AG09319 (cell line): Measurements from ENCODE around the gene SGO2.
"Not testable (repeated sequence)": the region's sequence is repeated elsewhere in the genome, so short reads cannot be mapped to it uniquely, and the experiment has no call there.

ENCODE experiments used
- DNase-seq: peaks from one replicate; pipeline ENCODE4 v3.0.0-alpha.2; 2010; ENCODE audit warnings: low read depth; ENCODE audit errors: extremely low read depth
- TF ChIP-seq, protein P1 (sequence below): IDR thresholded peaks from 2 replicates; pipeline ENCODE4 v1.5.1; 2011; ENCODE audit warnings: low read depth, mild to moderate bottlenecking, inconsistent platforms, low read length, moderate library complexity

Gene SGO2

DNA sequence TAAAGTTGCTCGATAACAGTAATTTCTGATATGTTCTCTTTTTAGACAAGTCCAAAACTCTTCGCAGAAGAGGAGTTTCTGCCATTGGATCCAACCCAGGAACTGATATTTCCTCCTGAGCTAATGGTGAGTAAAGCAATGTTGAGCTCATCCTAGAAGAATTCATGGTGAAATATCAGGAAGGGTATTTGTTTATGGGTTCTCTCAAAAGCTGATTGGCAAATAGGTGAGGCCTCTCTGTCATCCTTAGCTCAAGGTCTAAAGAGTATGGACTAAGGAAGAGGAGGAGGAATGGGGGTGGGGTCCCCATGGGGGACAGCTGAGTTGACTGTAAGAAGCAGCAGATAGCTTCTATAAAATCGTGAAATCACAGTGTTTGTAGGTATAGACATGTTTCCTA, 78.0 kb downstream of the SGO2 start:
- TF ChIP-seq, protein P1, sequence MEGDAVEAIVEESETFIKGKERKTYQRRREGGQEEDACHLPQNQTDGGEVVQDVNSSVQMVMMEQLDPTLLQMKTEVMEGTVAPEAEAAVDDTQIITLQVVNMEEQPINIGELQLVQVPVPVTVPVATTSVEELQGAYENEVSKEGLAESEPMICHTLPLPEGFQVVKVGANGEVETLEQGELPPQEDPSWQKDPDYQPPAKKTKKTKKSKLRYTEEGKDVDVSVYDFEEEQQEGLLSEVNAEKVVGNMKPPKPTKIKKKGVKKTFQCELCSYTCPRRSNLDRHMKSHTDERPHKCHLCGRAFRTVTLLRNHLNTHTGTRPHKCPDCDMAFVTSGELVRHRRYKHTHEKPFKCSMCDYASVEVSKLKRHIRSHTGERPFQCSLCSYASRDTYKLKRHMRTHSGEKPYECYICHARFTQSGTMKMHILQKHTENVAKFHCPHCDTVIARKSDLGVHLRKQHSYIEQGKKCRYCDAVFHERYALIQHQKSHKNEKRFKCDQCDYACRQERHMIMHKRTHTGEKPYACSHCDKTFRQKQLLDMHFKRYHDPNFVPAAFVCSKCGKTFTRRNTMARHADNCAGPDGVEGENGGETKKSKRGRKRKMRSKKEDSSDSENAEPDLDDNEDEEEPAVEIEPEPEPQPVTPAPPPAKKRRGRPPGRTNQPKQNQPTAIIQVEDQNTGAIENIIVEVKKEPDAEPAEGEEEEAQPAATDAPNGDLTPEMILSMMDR, result no peak
- DNase-seq, result no peak

DNA sequence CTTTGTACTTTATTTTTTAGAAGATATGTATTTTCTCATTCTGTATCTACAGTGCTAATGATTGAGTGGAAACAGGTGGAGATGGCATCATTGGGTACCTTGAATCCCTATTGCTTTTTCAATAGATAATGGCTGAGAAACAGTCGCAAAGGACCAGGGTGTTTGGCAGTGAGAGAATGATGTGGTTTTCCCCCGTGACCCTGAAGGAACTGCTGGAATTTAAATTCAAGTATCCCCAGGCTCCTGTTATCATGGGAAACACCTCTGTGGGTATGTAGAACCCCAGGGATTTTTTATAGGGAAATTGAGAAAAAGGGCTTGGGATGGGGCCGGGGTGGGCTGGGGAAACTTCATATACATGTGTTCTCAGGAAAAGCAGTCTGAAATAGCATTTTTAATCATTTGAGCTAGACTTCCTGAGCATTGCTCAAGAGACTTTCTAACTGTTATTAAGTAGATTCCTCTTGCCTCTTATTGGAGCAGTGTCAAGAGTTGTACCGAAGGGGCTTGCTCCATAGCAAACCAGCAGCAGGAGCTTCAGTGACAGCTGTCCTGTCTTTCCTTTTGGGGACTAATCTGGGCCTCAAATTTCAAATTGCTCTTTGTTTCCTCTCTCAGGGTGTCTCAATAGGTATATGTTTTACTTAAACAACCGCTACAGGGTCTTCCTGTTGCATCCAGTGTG, 78.7 kb downstream of the SGO2 start:
- DNase-seq, result no peak
- TF ChIP-seq, protein P1, result no peak

DNA sequence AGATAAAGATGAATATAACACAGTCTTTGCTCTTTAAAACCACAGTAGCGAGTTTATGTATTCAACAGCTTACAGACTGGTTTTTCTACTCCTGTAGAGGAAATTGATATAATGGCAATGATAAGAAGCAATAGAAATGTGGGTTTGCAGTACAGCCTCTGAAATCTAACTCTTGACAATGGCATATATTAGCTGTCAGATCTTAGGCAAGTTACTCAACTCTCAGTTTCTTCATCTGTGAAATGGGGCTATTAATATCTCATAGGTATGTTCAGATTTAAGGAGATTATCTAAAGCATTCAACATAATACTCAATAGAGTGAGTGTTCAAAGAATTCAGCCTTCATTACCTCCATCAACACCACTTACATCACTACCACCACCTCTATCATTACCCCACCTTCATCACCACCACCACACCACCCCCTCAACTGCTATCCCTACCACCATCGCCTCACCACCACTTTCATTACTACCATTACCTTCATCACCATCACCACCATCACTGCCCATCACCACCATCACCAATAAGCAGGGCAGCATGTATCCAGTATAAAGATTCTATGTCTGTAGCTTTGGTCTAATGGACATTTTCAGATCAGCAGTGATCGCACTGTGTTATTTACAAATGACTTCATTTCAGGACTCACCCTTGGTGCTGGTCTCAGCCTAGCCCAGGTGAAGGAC, 82.5 kb downstream of the SGO2 start:
- TF ChIP-seq, protein P1, result no peak
- no peak for DNase-seq

DNA sequence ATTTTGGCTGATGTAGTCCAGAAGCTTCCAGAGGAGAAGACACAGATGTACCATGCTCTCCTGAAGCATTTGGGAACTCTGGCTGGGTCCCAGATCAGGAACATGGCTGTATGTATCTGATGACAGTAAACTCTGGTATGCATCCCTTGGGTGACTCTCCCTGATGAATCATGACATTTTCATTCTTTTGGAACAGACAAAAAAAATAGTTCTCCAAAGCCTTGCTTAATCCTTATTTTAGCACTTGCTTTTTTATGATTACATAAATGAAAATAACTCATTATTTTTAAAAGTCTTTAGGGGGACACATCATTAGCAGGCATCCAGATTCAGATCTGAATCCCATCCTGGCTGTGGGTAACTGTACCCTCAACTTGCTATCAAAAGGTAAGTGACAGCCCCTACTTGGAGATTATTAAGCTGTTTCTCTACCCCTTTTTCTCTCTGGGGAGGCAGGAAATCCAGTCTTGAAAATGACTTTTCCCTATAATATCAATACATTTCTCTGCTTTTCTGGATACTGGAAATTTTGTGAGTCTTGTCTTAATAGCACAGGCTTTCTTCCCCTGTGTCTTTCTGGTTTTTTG, 83.1 kb downstream of the SGO2 start:
- DNase-seq, result no peak
- TF ChIP-seq, protein P1, result no peak

DNA sequence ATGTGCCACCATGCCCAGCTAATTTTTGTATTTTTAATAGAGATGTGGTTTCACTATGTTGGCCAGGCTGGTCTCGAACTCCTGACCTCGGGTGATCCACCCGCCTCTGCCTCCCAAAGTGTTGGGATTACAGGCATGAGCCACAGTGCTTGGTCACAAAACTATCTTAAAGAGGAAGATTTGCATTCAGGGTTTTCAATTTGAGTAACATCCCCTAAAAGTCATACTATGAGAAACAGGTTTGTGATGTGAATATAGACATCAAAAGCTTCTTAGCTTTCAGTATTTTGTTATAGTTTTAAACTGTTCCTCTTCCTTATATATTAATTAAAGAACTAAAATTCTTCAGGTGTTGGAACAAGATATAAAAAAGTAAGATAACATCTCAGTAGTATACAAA, 84.2 kb downstream of the SGO2 start:
- not testable (repeated sequence) for DNase-seq

DNA sequence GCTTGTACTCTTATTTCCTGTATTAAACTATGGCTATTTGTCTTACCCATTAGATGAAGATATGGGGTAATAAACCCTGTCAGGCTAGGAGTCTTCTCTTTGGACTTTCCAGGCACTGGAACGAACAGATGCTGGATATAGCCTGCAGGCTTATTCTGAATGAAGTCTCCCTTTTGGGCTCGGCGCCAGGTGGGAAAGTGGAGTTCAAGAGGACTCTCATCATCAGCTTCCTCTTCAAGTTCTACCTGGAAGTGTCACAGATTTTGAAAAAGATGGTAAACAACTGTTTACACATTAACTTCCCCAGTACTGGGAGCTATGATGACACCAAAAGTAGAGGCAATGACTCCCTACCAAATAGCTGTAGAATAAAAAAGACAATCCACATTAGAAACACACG, 87.7 kb downstream of the SGO2 start:
- DNase-seq, result no peak
- TF ChIP-seq, protein P1, result no peak

DNA sequence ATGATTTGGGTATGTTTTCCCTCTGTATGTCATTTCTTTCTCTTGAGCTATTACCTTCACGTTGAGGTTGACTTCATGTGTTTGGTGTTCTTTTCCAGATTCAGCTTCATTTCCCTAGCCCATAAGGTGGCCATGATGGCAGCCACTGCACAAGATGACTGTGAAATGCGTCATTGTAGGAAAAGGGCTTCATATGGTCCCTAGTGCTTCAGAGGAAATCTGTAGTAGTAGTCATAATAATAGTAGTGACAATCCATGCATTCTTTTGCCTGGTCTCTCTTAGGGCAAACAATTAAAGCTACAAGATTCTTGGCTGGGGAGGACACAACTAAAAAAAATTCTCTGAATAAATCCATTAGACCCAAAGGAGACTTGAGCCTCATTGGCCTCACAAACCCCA, 88.2 kb downstream of the SGO2 start:
- TF ChIP-seq, protein P1, result no peak
- no peak for DNase-seq
